ENCODE data around the gene IMMP2L. TPM values are rescaled to one million over a fixed set of nuclear protein-coding genes. Genes with fewer than 3 reads are reported as not detected.

The IMMP2L gene
- total RNA-seq, 1 donor from 2014 or later, result 11.1 TPM

DNA sequence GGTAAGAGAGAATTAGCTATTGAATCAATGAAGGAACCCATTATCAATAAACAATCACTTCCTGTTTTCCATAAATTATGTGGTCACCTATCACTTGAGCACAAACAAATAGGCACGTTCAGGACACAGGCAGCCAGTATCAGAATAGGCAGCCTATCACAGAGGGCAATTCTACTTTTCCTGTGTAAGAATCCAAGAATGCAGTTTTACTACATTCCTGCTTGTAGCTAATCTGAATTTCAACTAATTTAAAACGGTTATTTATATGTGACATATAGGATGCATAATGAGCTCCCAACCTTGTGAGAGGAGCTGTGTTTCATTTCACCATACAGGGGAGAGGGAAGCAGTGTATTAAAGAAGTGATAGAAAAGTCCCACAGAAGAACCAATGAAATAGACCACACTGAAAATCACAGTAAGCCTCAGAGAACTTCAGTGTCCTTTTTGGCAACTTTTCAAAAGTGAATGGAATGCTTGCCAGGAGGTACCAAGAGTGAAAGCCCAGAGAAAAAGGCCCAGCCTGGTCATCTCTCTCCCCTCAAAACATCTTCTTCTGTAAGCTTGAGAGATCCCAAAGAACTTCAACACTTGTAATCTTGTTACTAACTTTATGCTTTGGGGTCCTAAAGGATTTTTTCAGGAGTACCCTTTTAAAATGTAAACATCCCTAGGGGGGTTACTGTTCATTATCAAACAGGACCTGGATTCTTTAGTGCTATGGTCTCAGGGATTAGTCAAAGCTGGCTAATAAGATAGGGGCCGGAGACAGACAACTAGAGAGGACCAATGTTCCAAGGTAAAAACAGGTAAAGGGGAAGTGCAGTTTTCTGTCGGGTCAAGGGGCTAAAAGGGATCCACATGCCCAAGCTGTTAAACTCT lies 1.3 kb downstream of the IMMP2L start:
- peak; percentile 29 for DNase-seq (ENCODE audit: extremely low read depth, low read depth, low spot score)

DNA sequence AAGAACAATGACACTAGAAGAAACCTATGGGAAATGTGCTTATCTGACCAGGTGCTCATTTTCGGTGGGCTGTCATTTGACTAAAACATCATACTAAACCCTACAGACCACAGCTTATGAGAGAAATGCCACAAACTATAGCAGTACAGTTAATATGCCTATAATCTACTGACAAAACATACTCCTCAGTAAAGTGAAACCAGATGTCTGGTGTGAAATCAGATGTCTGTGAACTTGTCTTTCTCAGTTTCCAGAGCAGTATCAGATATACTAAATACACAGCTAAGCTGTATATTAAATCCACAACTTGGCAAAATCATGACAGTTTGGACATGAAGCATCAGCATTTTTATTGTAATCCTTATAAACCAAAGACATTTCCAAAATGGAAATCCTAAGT lies 3.3 kb downstream of the IMMP2L start:
- DNase-seq (ENCODE audit: extremely low read depth, low read depth, low spot score), result no peak

DNA sequence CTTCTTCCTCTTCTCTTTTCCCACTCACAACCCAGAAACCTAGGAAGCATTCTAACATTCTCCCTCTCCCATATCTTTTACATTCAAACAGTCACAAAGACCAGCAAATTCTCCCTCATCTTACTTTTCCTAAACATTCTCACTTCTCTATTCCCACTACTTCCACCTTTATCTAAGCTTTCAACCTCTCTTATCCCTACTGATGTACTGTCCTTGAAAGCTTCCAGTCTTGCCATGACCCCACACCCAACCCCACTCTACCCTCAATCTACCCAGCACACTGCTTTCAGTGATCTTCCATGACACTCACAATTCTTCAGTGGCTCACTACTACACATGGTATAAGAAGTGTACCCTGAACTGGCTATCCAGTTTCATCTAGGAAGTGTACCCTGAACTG lies 5.3 kb downstream of the IMMP2L start:
- no peak for DNase-seq (ENCODE audit: extremely low read depth, low read depth, low spot score)

DNA sequence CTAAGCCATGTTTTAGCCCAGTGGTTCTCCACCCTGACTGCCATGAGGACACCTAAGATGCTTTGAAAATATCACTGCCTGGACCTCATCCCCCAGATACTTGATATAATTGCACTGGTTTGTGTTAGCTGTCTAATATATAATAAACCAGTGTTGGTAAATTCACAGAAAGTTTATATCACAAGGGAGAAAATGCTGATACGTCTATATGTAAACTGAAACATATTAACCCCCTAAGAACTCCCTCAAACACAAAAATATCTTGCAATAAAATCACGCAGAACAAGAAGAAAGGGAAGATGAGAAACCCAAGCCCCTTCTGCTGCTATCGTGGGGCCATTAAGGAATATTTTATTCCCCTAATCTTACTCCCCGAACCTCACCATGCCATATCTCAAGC lies 8.2 kb downstream of the IMMP2L start:
- DNase-seq (ENCODE audit: extremely low read depth, low read depth, low spot score), result no peak

DNA sequence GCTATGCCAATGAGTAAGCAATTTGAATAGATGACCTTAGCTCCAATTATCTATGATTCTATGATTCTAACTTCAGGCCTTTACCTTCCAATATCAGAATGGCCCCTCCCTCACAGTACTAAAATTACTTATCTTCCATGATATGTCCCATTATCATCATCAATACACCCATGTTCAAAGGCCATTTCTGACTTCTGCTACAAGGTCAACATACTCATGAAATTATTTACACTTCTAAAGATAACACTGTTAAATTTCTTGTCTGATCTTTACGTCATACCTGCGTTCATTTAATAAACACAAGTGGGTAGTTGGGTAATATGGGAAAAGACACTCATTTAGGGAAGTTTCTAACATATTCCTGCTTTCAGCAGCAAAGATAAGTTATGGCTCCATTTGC lies 21.2 kb downstream of the IMMP2L start:
- DNase-seq (ENCODE audit: extremely low read depth, low read depth, low spot score), result no peak

DNA sequence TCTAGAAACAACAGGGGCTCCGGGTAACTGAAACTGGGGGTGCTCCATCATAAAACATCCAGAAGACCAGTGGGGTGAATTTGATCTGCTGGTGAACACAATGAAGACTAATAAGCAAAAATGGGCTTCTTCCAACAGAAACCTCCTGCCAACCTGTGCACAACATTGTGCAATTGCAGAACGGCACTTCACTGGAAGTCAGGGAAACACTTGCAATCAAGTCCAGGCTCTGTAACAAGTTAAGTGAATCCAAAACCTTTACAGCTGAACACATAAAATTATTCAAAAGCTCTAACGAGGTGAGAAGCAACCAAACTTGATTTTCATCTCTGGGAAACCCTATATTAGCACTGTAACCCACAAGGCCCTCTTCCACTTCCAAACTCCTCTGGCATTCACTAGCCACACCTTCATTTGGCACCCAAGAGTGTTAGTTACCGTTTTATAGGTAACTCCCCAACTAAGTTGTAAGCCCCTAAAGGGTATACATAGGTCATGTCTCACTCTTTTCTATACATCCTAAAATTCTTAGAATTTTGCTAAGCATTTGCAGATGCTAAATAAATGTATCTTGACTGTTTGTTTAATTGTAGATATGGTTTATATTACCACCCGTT lies 22.0 kb downstream of the IMMP2L start:
- no peak for DNase-seq (ENCODE audit: extremely low read depth, low read depth, low spot score)

DNA sequence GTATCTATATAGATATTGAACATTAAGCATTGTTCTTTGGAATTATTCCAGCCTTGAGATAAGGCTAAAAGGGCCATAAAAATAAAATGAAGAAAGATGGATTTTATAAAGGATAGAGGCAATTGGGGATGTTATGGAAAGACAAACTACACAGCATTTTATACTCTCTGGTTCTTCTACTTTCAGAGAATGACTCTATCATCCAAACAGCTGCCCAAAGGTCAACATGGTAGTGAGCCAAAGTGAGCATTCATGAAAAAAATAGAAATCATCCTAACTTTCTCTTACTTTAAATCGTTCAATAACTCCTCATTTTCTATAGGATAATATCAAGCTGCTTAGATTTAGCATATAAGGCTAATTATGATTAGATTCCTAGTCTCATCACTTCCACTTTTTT lies 25.2 kb downstream of the IMMP2L start:
- no peak for DNase-seq (ENCODE audit: extremely low read depth, low read depth, low spot score)

DNA sequence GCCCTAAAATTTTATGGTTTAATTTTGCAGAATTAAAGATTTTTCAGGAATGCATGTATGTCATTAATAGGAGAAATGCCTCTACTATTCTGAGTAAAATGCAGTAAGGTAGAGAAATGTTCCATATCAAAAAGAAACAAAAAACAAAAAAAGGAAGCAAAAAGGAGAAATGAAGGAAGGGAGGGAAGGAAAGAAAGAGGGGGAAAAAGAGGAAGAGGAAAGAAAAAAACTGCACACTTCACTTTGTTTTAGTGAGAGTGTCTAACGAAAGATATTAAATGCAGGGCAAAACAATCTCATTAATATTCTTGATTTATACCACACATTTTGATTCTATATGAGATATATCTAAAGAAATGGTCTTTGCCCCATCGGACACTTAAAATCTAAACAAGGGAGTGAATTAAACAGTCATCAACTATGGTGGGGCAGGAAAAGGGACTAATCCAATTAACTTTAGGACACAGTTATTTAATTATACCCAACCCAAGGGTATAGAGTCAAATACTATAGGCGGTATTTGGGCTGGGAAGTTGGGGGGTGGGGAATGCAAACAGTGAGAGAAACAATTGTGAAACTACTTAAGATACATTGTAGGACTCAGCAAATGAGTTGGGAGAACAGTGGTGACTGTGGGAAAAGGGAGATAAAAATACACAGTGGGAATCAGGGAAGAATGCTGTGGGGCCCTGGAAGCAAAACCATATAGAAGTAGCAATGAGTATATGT lies 27.0 kb downstream of the IMMP2L start:
- DNase-seq (ENCODE audit: extremely low read depth, low read depth, low spot score), result no peak

DNA sequence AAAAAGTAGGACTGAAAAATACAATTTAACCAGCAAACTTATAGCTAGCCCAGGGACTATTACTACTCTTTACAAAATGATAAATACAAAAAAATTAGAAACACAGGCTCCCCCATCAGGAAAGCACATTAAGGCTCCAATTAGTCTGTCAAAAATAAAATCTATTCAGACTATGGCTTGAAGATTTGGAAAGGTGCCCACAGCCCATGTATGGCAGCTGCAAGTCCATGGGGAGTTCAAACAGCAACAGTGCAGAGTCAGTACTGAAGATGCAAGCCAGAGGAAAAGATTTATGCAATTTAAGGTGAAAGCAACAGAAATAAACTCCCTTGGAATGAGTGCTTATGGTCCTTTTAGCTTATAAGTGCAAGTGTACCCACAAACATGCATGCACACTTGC lies 29.7 kb downstream of the IMMP2L start:
- DNase-seq (ENCODE audit: extremely low read depth, low read depth, low spot score), result no peak

DNA sequence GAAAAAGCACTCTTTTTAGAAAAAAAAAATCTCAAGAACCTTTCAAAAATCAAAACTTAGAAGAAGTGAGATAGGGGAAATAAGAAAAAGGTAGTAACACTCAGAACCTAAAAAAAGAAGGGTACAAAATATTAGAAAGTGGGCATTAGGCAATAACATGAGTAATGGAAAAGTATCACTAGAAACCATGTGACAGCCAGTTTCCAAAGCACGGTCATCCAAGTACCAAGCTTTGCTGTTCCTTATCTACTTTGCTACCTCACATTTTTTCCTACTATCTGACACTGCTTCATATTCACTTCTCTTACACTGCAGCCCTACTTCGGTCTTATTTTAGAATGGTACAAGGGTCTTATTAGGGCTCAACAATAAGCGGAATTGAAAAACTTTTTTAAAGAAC lies 30.3 kb downstream of the IMMP2L start:
- no peak for DNase-seq (ENCODE audit: extremely low read depth, low read depth, low spot score)

DNA sequence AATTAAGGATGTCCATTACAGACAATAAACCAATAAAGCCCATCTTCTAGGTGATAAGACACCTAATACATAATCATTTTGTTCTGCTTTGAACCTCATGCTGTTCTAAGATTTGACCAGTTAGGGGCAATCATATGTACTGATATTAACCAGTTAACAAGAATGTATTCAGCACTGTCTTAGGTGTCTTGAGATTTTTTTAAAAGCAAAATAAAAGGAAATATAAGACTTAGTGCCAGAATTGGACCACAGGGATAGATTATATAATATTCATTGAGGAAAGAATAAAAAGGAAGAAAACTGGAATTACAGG lies 32.0 kb downstream of the IMMP2L start:
- no peak for DNase-seq (ENCODE audit: extremely low read depth, low read depth, low spot score)

DNA sequence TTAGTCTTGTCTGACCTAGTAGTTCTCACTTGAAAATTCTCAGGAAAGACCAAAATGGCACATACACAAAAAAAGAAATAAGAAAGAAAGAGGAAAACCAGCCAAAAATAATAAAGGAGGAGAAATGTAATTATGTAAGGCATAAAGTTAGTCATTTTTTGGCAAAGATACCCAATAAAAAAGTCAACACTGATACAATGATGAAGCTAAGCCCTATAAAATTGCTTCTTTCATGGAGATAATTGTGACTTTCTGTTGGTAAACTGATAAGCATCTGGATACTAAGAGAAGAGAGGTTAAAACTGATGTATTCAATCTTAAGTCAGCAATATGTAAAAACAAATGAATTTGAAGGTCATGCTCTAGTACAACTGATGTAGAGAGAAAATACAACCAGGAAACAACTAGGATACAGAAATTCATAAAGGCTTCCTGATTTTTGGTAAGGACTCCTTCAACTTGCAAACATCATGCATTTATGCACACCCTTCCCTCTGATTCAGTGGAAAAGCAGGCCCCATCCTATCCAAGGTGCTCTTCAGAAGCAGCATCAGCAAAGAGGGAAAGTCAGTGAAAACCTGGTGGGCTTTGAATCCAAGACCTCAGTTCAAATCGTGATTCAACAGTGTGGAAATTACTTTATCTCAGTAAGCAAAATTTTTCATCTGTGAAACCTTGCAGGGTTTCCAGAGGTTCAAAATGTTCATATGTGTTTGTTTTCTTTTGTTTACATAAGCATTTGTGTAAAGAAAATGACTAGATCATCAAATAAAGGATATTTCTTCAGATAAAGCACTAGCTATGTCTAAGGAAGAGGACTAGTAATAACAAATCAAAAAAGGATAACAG lies 32.6 kb downstream of the IMMP2L start:
- no peak for DNase-seq (ENCODE audit: extremely low read depth, low read depth, low spot score)

DNA sequence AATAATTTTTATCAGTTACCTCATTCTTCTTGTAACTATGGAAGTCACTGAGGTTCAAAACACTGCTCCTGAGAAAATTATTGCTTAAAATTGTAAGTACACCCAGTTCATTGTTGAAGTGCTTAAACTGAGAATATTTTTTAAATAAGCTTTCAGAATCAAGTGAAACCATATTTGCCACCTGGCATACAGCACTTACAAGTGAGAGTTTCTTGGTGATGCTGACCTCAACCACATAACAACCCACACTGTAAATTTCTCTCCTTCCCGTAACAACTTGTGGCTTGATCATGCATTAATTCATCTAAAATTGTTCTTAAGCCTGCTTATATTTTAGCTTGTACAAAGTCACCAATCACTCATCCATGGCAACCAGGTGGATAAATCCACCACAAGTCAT lies 34.0 kb downstream of the IMMP2L start:
- DNase-seq (ENCODE audit: extremely low read depth, low read depth, low spot score), result no peak

DNA sequence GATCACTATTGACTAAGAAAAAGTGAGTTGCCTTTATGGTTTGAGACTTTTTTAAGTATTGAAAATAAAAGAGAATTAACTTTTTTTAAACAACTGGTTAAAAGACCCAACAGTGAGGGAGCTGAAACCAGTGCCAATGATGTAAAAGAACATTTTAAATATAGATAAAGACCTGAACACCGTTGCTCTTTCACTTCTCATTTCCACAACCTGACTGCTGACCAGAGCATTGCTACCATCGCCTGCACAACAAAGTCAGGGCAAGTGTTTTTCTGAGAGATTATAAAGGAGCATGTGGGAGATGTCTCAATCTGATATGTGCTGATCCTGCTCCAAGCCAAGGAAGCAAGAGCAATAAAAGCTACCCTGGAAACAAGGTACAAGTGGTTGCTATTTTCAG lies 34.7 kb downstream of the IMMP2L start:
- DNase-seq (ENCODE audit: extremely low read depth, low read depth, low spot score), result no peak

DNA sequence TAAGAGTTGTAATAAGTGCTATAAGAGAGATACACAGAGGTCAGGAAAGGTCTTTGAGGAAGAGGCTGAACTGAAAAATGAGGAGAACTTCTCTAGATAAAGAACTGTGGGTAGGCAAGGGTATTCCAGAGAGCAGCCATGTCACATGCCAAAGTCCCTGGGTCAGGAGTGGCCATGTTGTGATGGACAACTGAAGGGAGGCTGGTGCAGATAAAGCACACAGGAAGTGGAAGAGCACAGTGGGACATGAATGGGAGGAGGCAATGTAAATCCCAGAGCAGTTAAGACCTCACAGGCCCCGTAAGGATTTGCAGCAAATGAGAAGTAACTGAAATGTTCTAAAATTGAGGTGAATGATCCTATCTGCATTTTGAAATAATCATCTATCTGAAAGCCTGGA lies 37.2 kb downstream of the IMMP2L start:
- no peak for DNase-seq (ENCODE audit: extremely low read depth, low read depth, low spot score)

DNA sequence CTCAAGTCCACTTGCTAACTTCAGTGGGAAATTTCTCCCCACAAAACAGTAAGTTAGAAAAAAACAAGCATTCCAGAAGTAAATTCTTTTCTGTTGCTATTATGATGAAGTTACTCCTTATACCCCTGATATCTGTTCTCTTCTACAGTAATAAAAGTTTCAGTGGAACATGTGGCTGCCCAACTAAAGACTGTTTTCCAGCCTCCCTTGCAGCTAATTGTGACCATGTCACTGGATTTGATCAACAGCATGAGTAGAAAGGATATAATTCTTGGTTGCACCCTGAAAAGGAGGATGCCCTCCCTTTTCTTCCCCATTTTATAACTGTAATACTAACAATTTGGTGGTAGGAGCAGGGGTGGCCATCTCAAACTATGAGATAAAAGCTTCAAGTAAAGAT lies 40.6 kb downstream of the IMMP2L start:
- no peak for DNase-seq (ENCODE audit: extremely low read depth, low read depth, low spot score)

DNA sequence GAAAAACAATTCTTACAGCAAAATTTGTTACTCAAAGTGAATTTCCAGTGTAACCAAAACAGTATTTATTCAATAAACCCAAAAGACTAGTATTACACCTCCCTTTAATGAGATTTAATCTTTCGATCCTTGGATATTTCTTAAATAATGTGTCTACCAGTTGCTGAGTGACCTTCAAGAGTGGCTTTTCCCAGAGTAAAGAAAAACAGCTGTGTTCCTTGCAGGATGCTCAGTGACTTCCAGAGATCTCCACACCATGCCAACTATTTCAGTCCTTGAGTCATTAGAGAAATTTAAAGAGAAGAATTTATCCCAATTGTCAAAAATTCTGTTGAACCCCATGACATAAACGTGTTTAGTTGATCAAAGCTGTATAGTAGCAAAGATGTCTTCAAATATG lies 44.0 kb downstream of the IMMP2L start:
- no peak for DNase-seq (ENCODE audit: extremely low read depth, low read depth, low spot score)

DNA sequence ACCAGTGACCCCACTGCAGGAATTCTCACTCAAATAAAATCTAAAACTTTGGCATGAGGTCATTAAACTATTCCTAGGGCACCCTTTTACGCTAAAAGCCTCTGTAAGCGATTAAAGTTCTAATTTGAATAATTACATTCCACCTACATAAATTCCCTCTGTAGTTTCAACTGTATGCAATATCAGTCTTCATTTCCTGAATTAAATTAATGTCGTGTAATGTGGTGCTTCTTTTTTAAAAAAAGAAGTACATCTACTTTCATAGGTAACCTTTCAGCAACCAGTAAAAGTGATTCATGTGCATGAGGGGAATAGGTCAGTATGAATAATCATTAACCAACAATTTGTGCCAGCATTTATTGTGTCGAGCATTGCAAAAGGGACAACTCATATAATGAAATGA lies 44.7 kb downstream of the IMMP2L start:
- DNase-seq (ENCODE audit: extremely low read depth, low read depth, low spot score), result no peak

DNA sequence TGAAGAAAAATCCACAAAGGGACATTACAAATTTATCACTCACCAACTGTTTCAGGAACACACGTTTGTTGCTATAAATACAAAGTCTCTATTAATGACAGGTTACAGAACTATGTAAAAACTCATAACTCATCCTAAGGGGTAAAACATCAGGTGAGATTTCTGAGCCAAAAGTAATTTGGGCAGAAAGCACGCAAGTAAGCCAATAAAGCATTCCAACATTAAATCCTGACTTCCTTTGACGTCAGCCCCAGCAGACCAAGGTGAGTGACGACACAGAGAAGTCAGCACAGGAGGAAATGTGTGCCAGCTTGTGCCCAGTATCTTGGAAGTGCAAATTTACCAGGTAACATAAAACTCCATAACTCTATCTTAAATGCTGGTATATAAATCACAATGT lies 45.7 kb downstream of the IMMP2L start:
- no peak for DNase-seq (ENCODE audit: extremely low read depth, low read depth, low spot score)

DNA sequence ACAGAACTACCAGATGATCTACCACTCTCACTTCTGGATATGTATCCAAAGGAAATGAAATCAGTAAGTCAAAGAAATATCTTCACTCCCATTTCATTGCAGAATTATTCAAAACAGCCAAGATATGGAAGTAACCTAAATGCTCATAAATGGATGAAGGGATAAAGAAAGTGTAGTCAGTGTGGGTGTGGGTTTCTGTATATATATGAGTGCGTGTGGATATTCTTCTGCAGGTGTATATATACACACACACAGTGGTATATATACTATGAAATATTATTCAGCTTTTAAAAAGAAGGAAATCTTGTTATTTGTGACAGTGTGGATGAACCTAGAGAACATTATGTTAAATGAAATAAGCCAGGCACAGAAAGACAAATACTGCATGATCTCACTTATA lies 48.7 kb downstream of the IMMP2L start:
- DNase-seq (ENCODE audit: extremely low read depth, low read depth, low spot score), result no peak

DNA sequence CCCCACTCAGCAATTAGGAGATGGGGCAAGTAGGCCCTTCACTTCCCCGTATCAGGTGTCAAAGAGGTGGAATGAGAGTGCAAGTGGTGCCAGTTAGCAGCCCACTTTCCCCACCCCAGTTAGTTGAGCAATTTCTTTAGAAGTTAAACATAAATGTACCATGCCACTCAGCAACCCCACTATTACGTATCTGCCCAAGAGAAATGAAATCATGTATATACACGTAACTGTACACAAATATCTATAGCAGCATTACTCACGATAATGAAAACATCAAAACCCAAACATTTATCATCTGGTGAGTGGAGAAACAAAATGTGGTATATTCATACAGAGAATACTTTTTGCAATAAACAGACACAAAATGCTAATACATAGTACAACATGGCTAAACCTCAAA lies 50.4 kb downstream of the IMMP2L start:
- no peak for DNase-seq (ENCODE audit: extremely low read depth, low read depth, low spot score)
